K562 (cell line): Measurements from ENCODE around the gene TUBA1B. TPM values are rescaled to one million over a fixed set of nuclear protein-coding genes. Genes with fewer than 3 reads are reported as not detected.

Experiments
- ATAC-seq: fragments of 200-7000 bp; cut with Tn5 transposase; 3 replicates; pipeline ENCODE4 v1.9.1; 2020; ENCODE audit warnings: moderate library complexity
- BruUV-seq: library from RNA; stranded (reverse); fragments of 400-500 nt; replicated peaks from 2 replicates; lab custom pipeline; 2021; lab: Mats Ljungman, UMichigan
- CTCF ChIA-PET: fragments of 300-600 bp; formaldehyde crosslinking; extraction: SDS; loops from one replicate; lab custom pipeline; 2021; ENCODE audit warnings: low intra/inter-chr PET ratio; lab: Yijun Ruan, JAX
- POLR2A ChIA-PET: fragments of 300-600, 350-650 bp; sonication (Branson Sonifier 250); formaldehyde crosslinking; extraction: SDS; loops from one replicate; lab custom pipeline; 2021; ENCODE audit warnings: antibody characterized with exemption, inconsistent platforms; lab: Yijun Ruan, JAX
- DNase-seq, 4 experiments: peaks; one replicate each; pipeline versions ENCODE4 v3.0.0 to v3.0.0-alpha.2; 2011 to 2018; ENCODE audit warnings: low spot score in 3 of 4, mixed read lengths in 3 of 4; ENCODE audit errors: extremely low read depth in 1 of 4
- FAIRE-seq: peaks from 2 replicates; lab custom pipeline; 2011; peaks lifted over from hg19 to GRCh38; lab: Jason Lieb, UNC
- H2AFZ ChIP-seq: 2 replicates; pipeline ENCODE4 v1.6.0; 2011; ENCODE audit warnings: low read depth, low read length, control low read depth, inconsistent platforms
- H3K27ac ChIP-seq: fragments of 200-600 bp; 3 replicates; pipeline ENCODE4 v1.8.0; 2011; ENCODE audit warnings: low read depth, mild to moderate bottlenecking, control low read depth, inconsistent platforms, low read length, moderate library complexity, mixed read lengths; ENCODE audit errors: extremely low read depth
- H3K27me3 ChIP-seq, 2 experiments: fragments of 300-600 bp in 1 of 2; 2 replicates in 1 of 2; 3 replicates in 1 of 2; pipeline versions ENCODE4 v1.6.0 to v1.8.0; 2011; ENCODE audit warnings: inconsistent platforms in 2 of 2, low read length in 2 of 2, mild to moderate bottlenecking in 1 of 2, mixed read lengths in 1 of 2, moderate library complexity in 1 of 2; ENCODE audit not compliant: control insufficient read depth in 2 of 2, insufficient read depth in 2 of 2
- H3K36me3 ChIP-seq: fragments of 300-600 bp; 3 replicates; pipeline ENCODE4 v1.8.0; 2011; ENCODE audit warnings: mild to moderate bottlenecking, low read length, inconsistent platforms; ENCODE audit not compliant: control insufficient read depth, insufficient read depth
- H3K4me1 ChIP-seq, 2 experiments: fragments of 200-600 bp in 1 of 2; replicated peaks in 1 of 2; 2 replicates in 1 of 2; 3 replicates in 1 of 2; pipeline versions ENCODE4 v1.5.1 to v1.8.0; 2011; ENCODE audit warnings: inconsistent platforms in 2 of 2, low read length in 2 of 2, mild to moderate bottlenecking in 1 of 2, mixed read lengths in 1 of 2, moderate library complexity in 1 of 2; ENCODE audit not compliant: control insufficient read depth in 2 of 2, insufficient read depth in 2 of 2
- H3K4me2 ChIP-seq: 2 replicates; pipeline ENCODE4 v1.6.1; 2011; ENCODE audit warnings: low read length, control low read depth, inconsistent platforms, mixed read lengths; ENCODE audit not compliant: insufficient read depth
- H3K4me3 ChIP-seq: fragments of 200-600 bp; sonication (generic), shearing (Covaris generic); 2 replicates; pipeline ENCODE4 v1.5.1; 2016; ENCODE audit warnings: control low read depth, inconsistent platforms
- H3K79me2 ChIP-seq: fragments of 200-600 bp; 3 replicates; pipeline ENCODE4 v1.8.0; 2011; ENCODE audit warnings: low read length, inconsistent platforms; ENCODE audit not compliant: control insufficient read depth, insufficient read depth
- H3K9ac ChIP-seq, 2 experiments: 2 replicates each; pipeline versions ENCODE4 v1.6.0 to v1.6.1; 2011; ENCODE audit warnings: low read depth in 2 of 2, low read length in 2 of 2, control low read depth in 1 of 2, inconsistent platforms in 1 of 2, mild to moderate bottlenecking in 1 of 2, mixed read lengths in 1 of 2; ENCODE audit not compliant: insufficient read depth in 1 of 2
- H3K9me1 ChIP-seq: one replicate; pipeline ENCODE4 v1.6.0; 2011; ENCODE audit warnings: inconsistent platforms, mild to moderate bottlenecking, low read length, moderate library complexity; ENCODE audit not compliant: control insufficient read depth, insufficient read depth
- H3K9me3 ChIP-seq: replicated peaks from 2 replicates; pipeline ENCODE4 v1.5.1; 2011; ENCODE audit warnings: low read depth, low read length, inconsistent platforms; ENCODE audit not compliant: control insufficient read depth, insufficient read depth
- H4K20me1 ChIP-seq: replicated peaks from 2 replicates; pipeline ENCODE4 v1.6.1; 2011; ENCODE audit warnings: low read length, inconsistent platforms, mixed read lengths; ENCODE audit not compliant: control insufficient read depth, insufficient read depth
- ATF1 ChIP-seq, 2 experiments: fragments of 450-650 bp in 1 of 2; IDR thresholded peaks; 2 replicates each; pipeline ENCODE4 v1.6.1; 2016; ENCODE audit warnings: missing compliant biosample characterization in 1 of 2, missing genetic modification characterization in 1 of 2
- CBFA2T3 ChIP-seq: fragments of 450-650 bp; IDR thresholded peaks from 2 replicates; pipeline ENCODE4 v1.6.1; 2017
- EGR1 ChIP-seq: fragments of 450-650 bp; conservative IDR thresholded peaks from 2 replicates; pipeline ENCODE4 v1.6.1; 2017; ENCODE audit warnings: mild to moderate bottlenecking
- HCFC1 ChIP-seq: IDR thresholded peaks from 2 replicates; pipeline ENCODE4 v1.6.1; 2012; ENCODE audit warnings: low read depth, low read length, improper control_type of control experiment
- HDAC2 ChIP-seq: fragments of 450-650 bp; IDR thresholded peaks from 2 replicates; pipeline ENCODE4 v1.6.1; 2016; ENCODE audit warnings: mild to moderate bottlenecking
- KDM1A ChIP-seq, 2 experiments: fragments of 450-650 bp; IDR thresholded peaks; 2 replicates each; pipeline ENCODE4 v1.6.1; 2016; ENCODE audit warnings: mild to moderate bottlenecking in 2 of 2
- MLLT1 ChIP-seq, 2 experiments: fragments of 450-650 bp; IDR thresholded peaks; 2 replicates each; pipeline ENCODE4 v1.6.1; 2016
- PHF21A ChIP-seq: fragments of 450-650 bp; IDR thresholded peaks from 2 replicates; pipeline ENCODE4 v1.6.1; 2017; ENCODE audit warnings: low read depth, borderline replicate concordance
- RCOR1 ChIP-seq, 2 experiments: IDR thresholded peaks; 2 replicates each; pipeline ENCODE4 v1.6.1; 2012; ENCODE audit warnings: low read depth in 2 of 2, low read length in 2 of 2, borderline replicate concordance in 1 of 2, improper control_type of control experiment in 1 of 2
- STAT5A ChIP-seq: IDR thresholded peaks from 2 replicates; pipeline ENCODE4 v1.6.1; 2012; ENCODE audit warnings: low read length, inconsistent platforms, borderline replicate concordance
- TEAD1 ChIP-seq, 2 experiments: fragments of 450-650 bp in 1 of 2; sonication (generic) in 1 of 2; formaldehyde crosslinking; IDR thresholded peaks; 2 replicates each; pipeline versions ENCODE4 v1.4.0 to v1.8.0; 2020 to 2022; ENCODE audit warnings: mild to moderate bottlenecking in 2 of 2, missing genetic modification reagents in 1 of 2
- TEAD4 ChIP-seq, 2 experiments: sonication (generic) in 1 of 2; formaldehyde crosslinking in 1 of 2; IDR thresholded peaks; 2 replicates each; pipeline versions ENCODE4 v1.6.1 to v1.8.0; 2012 to 2022; ENCODE audit warnings: borderline replicate concordance in 1 of 2, inconsistent platforms in 1 of 2, low read length in 1 of 2, mild to moderate bottlenecking in 1 of 2, missing genetic modification reagents in 1 of 2
- TSC22D4 ChIP-seq: fragments of 450-650 bp; IDR thresholded peaks from 2 replicates; pipeline ENCODE4 v1.6.1; 2016; ENCODE audit warnings: missing genetic modification characterization, missing biosample characterization, control low read depth
- ZNF507 ChIP-seq: conservative IDR thresholded peaks from 2 replicates; pipeline ENCODE4 v1.6.1; 2017; ENCODE audit warnings: missing genetic modification characterization, missing compliant biosample characterization
- WGBS: fragments of 100-300 bp; shearing (Covaris generic); methylation state at CpG from one replicate; pipeline ENCODE4 v1.1.6; 2016; ENCODE audit warnings: low coverage, mixed read lengths; ENCODE audit not compliant: insufficient coverage; ENCODE audit errors: missing lambda C conversion rate; 5-methylcytosine and 5-hydroxymethylcytosine counted together
- in situ Hi-C: fragments of 300-500 bp; cut with MboI; formaldehyde crosslinking; loops from 4 replicates; pipeline ENCODE4 v1.15.0; 2018; ENCODE audit warnings: inconsistent platforms, mixed read lengths
- intact Hi-C: fragments of 100-400 bp; cut with micrococcal nuclease; formaldehyde crosslinking; loops from 2 replicates; pipeline ENCODE4 v1.14.2; 2022
- polyA plus RNA-seq, 8 experiments: library from polyadenylated mRNA; depleted of rRNA in 4 of 8; stranded (reverse) in 5 of 8; unstranded in 3 of 8; fragments of >200 nt; fragmentation: Nextera tagmentation in 2 of 8; fragmentation: Illumina TruSeq in 1 of 8; extraction: Ambion mirVana in 2 of 8; extraction: Trizol in 1 of 8; gene quantifications; 2 replicates each; pipeline versions ENCODE4 v1.2.1 to v1.2.3, GENCODE V29; 2011 to 2014; ENCODE audit warnings: inconsistent platforms in 1 of 8, missing spikeins in 1 of 8
- total RNA-seq, 7 experiments: library from RNA; depleted of rRNA in 6 of 7; stranded (reverse); fragments of >200 nt in 6 of 7; fragmentation: Illumina TruSeq in 2 of 7; extraction: Trizol in 2 of 7; gene quantifications; 2 replicates each; pipeline versions ENCODE4 v1.2.1 to v1.2.3, GENCODE V29; 2011 to 2021; ENCODE audit warnings: low replicate concordance in 1 of 7
- TF ChIP-seq, protein P1 (sequence below): fragments of 200-800 bp; sonication (Bioruptor generic); IDR thresholded peaks from 2 replicates; pipeline ENCODE4 v1.6.1; 2017; ENCODE audit warnings: missing genetic modification characterization, missing compliant biosample characterization

Gene TUBA1B
- total and polyA plus RNA-seq, 9 of the 15 experiments (the other 6 are each of a cell fraction or from before 2014, with no cell fraction given): 2,189 to 4,624 (median 2,628) TPM

GRCh38 chr12:49133590-49133989 is 2.4 kb upstream of the TUBA1B start (continued):
- TF ChIP-seq ZNF507: no peak
- TF ChIP-seq STAT5A: no peak
- TF ChIP-seq, protein P1, sequence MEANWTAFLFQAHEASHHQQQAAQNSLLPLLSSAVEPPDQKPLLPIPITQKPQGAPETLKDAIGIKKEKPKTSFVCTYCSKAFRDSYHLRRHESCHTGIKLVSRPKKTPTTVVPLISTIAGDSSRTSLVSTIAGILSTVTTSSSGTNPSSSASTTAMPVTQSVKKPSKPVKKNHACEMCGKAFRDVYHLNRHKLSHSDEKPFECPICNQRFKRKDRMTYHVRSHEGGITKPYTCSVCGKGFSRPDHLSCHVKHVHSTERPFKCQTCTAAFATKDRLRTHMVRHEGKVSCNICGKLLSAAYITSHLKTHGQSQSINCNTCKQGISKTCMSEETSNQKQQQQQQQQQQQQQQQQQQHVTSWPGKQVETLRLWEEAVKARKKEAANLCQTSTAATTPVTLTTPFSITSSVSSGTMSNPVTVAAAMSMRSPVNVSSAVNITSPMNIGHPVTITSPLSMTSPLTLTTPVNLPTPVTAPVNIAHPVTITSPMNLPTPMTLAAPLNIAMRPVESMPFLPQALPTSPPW: no peak
- TF ChIP-seq ATF1 (CRISPR knock-in tag; IDR thresholded peaks at IDR 0.05): no peak
- no peak for TF ChIP-seq ATF1 (tag; IDR thresholded peaks at IDR 0.05)
- 0 out of 2 replicates have a peak, but pooled peaks have one; percentile 31 for TF ChIP-seq EGR1

GRCh38 chr12:49133014-49133413 is 1.8 kb upstream of the TUBA1B start:
- Histone ChIP-seq H3K79me2 (peaks cover 51% of the 10 kb centered on the region), H3K9me1 (peaks cover 4% of the 10 kb centered on the region), H3K27me3 (no peaks in the 10 kb centered on the region), H3K9ac (peak overlapping the region in 1 of 2 experiments; percentile 88; a peak in 2 of 4 replicates), H3K4me3 (peak overlapping the region; percentile 84), H3K9me3 (no peaks in the 10 kb centered on the region), H4K20me1 (peaks cover 13% of the 10 kb centered on the region), H2AFZ (0 out of 2 replicates have a peak overlapping the region, but pooled peaks have one; percentile 5), H3K27ac (no peak overlapping the region; the same call in 2 of the 3 replicates), H3K4me2 (peak overlapping the region; percentile 77), H3K4me1 (peaks cover 15 to 31% of the 10 kb centered on the region in 2 experiments; a peak in 4 of 5 replicates), H3K36me3 (peaks cover 26% of the 10 kb centered on the region)
- intact Hi-C loops: loop anchor here (5.0 to 10.0 kb wide), 2 partner anchors 71 to 132 kb away; partner anchors contain the start of genes KMT2D and TUBA1C
- TF ChIP-seq HCFC1: no peak
- TF ChIP-seq PHF21A: peak; percentile 41; the same call in 1 of the 2 replicates
- TF ChIP-seq TSC22D4 (tag): no peak
- TF ChIP-seq HDAC2: peak; percentile 47; the same call in 1 of the 2 replicates
- TF ChIP-seq CBFA2T3: peak; percentile 49
- peak in 1 of 2 experiments; percentile 31; a peak in 1 of 4 replicates for TF ChIP-seq MLLT1 (IDR thresholded peaks at IDR 0.05)
- peak; percentile 34; the same call in 1 of the 2 replicates for TF ChIP-seq TEAD4 (IDR thresholded peaks at IDR 0.05; ENCODE audit: low read length)
- no peak for TF ChIP-seq TEAD4 (CRISPR knock-in tag; IDR thresholded peaks at IDR 0.05; ENCODE audit: borderline replicate concordance)
- TF ChIP-seq RCOR1 (IDR thresholded peaks at IDR 0.05; ENCODE audit: borderline replicate concordance in 1 of 2, low read depth in 2 of 2, low read length in 2 of 2): peak; percentile 42 to 89; a peak in 2 of 4 replicates
- TF ChIP-seq KDM1A (IDR thresholded peaks at IDR 0.05): peak; percentile 75 to 90
- TF ChIP-seq TEAD1 (CRISPR knock-in tag; IDR thresholded peaks at IDR 0.05): peak in 1 of 2 experiments; percentile 32; a peak in 1 of 4 replicates
- POLR2A ChIA-PET: interaction anchor here (0.6 to 4.9 kb wide), 17 partner anchors 9 to 144 kb away, joined by 3 to 151 read pairs (median 13); partner anchors contain the start of genes DHH, RHEBL1 and TUBA1C
- DNase-seq (peak in 2 of 4 experiments; percentile 20 to 44), ATAC-seq (no peak), FAIRE-seq (no peak)
- no TSS peak for BruUV-seq
- in situ Hi-C loops: no loop called here
- CTCF ChIA-PET: no interaction called here
- 3% methylated on average over 5 of the region's 5 CpGs for WGBS
